OCI-LY7 (cell line): ENCODE data around the gene LRRC23. TPM values are rescaled to one million over a fixed set of nuclear protein-coding genes. Genes with fewer than 3 reads are reported as not detected.

Experiments
- BruUV-seq: library from RNA; stranded (reverse); fragments of 400-500 nt; replicated peaks from 2 replicates; lab custom pipeline; 2021; lab: Mats Ljungman, UMichigan
- CTCF ChIA-PET: fragments of 300-600 bp; sonication (Branson Sonifier 250); formaldehyde crosslinking; loops from one replicate; lab custom pipeline; 2022; ENCODE audit warnings: antibody characterized with exemption; ENCODE audit not compliant: unreplicated experiment; lab: Charles Lee
- POLR2A ChIA-PET: fragments of 300-600 bp; sonication (Branson Sonifier 250); formaldehyde crosslinking; loops from one replicate; lab custom pipeline; 2022; ENCODE audit warnings: antibody characterized with exemption; lab: Charles Lee
- DNase-seq: peaks from one replicate; pipeline ENCODE4 v3.0.0-alpha.2; 2015; ENCODE audit warnings: low spot score
- H2AFZ ChIP-seq: fragments of 200-600 bp; sonication (generic), shearing (Covaris generic); 2 replicates; pipeline ENCODE4 v1.6.1; 2014; ENCODE audit warnings: mild to moderate bottlenecking, antibody characterized with exemption, low read length, moderate library complexity
- H3K27ac ChIP-seq: fragments of 200-600 bp; sonication (generic); 2 replicates; pipeline ENCODE4 v1.5.1; 2014; ENCODE audit warnings: mixed run types, low read depth, mild to moderate bottlenecking, moderate library complexity, low read length, inconsistent platforms; ENCODE audit not compliant: poor library complexity, severe bottlenecking
- H3K36me3 ChIP-seq: fragments of 200-600 bp; sonication (generic); 2 replicates; pipeline ENCODE4 v1.6.1; 2014; ENCODE audit warnings: mild to moderate bottlenecking, antibody characterized with exemption, low read length, moderate library complexity, mixed read lengths; ENCODE audit not compliant: insufficient read depth
- H3K4me1 ChIP-seq: fragments of 200-600 bp; sonication (generic); 2 replicates; pipeline ENCODE4 v1.5.1; 2014; ENCODE audit warnings: mild to moderate bottlenecking, low read length; ENCODE audit not compliant: insufficient read depth, poor library complexity, severe bottlenecking
- H3K4me2 ChIP-seq: fragments of 200-600 bp; sonication (generic); 2 replicates; pipeline ENCODE4 v1.6.1; 2014; ENCODE audit warnings: mild to moderate bottlenecking, low read length
- H3K4me3 ChIP-seq: fragments of 200-600 bp; sonication (generic); 2 replicates; pipeline ENCODE4 v1.5.1; 2014; ENCODE audit warnings: mild to moderate bottlenecking, low read depth, low read length; ENCODE audit not compliant: poor library complexity, severe bottlenecking
- H3K79me2 ChIP-seq: fragments of 200-600 bp; sonication (generic); 2 replicates; pipeline ENCODE4 v1.6.1; 2016; ENCODE audit warnings: low read depth, mild to moderate bottlenecking, low read length, moderate library complexity, mixed read lengths; ENCODE audit not compliant: insufficient read depth
- H3K9me2 ChIP-seq: fragments of 200-600 bp; sonication (generic); 2 replicates; pipeline ENCODE4 v1.6.1; 2016; ENCODE audit warnings: mild to moderate bottlenecking, low read length, mixed read lengths; ENCODE audit not compliant: insufficient read depth
- H3K9me3 ChIP-seq: fragments of 200-600 bp; sonication (generic); 2 replicates; pipeline ENCODE4 v1.6.1; 2014; ENCODE audit warnings: mild to moderate bottlenecking, mixed run types, low read length, mixed read lengths
- H4K20me1 ChIP-seq: fragments of 200-600 bp; sonication (generic); 2 replicates; pipeline ENCODE4 v1.6.1; 2014; ENCODE audit warnings: mild to moderate bottlenecking, antibody characterized with exemption, low read length, moderate library complexity, mixed read lengths; ENCODE audit not compliant: insufficient read depth
- CTCF ChIP-seq: fragments of 200-600 bp; sonication (generic); conservative IDR thresholded peaks from 2 replicates; pipeline ENCODE4 v1.5.1; 2014; ENCODE audit warnings: mild to moderate bottlenecking, antibody characterized with exemption, low read length, moderate library complexity, mixed read lengths
- EZH2phosphoT487 ChIP-seq: fragments of 200-600 bp; sonication (generic); IDR thresholded peaks from 2 replicates; pipeline ENCODE4 v1.6.1; 2018; ENCODE audit warnings: low read depth, borderline replicate concordance, mild to moderate bottlenecking, mixed run types, antibody characterized with exemption, low read length, moderate library complexity, mixed read lengths
- intact Hi-C: fragments of 100-400 bp; cut with micrococcal nuclease; formaldehyde crosslinking; loops from one replicate; pipeline ENCODE4 v1.10.0; 2022; ENCODE audit not compliant: unreplicated experiment
- total RNA-seq, 2 experiments: library from RNA; depleted of rRNA in 1 of 2; stranded (reverse); fragments of >200 nt in 1 of 2; shearing (Covaris generic) in 1 of 2; gene quantifications; 2 replicates each; pipeline ENCODE4 v1.2.3, GENCODE V29; 2014 to 2022

Gene LRRC23
- total RNA-seq, 2 experiments from 2014 or later, result 17.7 to 19.8 TPM

DNA sequence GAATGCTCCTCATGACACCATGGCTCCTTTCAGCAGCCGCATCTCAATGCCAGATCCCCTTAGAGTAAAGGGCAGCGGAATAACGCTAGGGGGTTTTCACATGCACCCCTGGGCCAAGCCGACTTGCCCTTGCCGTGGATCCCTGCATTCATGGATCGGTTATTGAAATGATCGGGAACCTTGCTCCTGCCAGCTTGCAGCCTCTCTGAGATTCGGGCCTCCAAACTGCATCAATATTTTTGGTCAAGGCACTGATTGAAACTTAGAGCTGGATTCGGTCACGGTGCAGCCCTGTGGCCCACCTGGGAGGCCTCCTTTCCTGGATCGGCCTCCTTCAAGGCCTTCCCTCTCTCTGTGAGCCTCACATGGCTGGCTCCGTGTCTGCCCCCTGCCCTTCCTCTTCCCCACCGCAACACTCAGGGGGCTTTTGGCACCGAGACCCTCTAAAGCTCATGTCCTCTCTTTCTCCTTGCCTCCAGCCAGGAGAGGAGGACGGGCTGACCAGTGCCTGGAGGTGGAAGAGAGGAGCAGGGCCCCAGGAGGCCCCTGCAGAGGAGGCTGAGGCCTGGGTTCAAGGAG is 48.3 kb downstream of the LRRC23 start:
- TF ChIP-seq CTCF (no peak), EZH2phosphoT487 (no peak)
- H4K20me1 ChIP-seq, result no peaks in the 10 kb centered on the region
- no peaks in the 10 kb centered on the region for H3K9me2 ChIP-seq
- intact Hi-C loops, result no loop called here
- H2AFZ ChIP-seq, result no peak overlapping the region
- peak overlapping the region; percentile 87 for H3K4me2 ChIP-seq
- H3K27ac ChIP-seq, result peak overlapping the region; percentile 48
- H3K9me3 ChIP-seq, result no peaks in the 10 kb centered on the region
- ChIA-PET CTCF (no interaction called here), POLR2A (interaction anchor here (0.6 to 2.0 kb wide), 3 partner anchors 9 to 399 kb away, joined by 3 to 12 read pairs (median 6); partner anchors contain the start of genes C12orf57, CDCA3, RNU7-1 and USP5)
- no peaks in the 10 kb centered on the region for H3K79me2 ChIP-seq
- H3K36me3 ChIP-seq, result no peaks in the 10 kb centered on the region
- peak overlapping the region; percentile 67 for H3K4me3 ChIP-seq
- H3K4me1 ChIP-seq, result peaks cover 82% of the 10 kb centered on the region
- no peak for DNase-seq
- BruUV-seq, result no TSS peak

DNA sequence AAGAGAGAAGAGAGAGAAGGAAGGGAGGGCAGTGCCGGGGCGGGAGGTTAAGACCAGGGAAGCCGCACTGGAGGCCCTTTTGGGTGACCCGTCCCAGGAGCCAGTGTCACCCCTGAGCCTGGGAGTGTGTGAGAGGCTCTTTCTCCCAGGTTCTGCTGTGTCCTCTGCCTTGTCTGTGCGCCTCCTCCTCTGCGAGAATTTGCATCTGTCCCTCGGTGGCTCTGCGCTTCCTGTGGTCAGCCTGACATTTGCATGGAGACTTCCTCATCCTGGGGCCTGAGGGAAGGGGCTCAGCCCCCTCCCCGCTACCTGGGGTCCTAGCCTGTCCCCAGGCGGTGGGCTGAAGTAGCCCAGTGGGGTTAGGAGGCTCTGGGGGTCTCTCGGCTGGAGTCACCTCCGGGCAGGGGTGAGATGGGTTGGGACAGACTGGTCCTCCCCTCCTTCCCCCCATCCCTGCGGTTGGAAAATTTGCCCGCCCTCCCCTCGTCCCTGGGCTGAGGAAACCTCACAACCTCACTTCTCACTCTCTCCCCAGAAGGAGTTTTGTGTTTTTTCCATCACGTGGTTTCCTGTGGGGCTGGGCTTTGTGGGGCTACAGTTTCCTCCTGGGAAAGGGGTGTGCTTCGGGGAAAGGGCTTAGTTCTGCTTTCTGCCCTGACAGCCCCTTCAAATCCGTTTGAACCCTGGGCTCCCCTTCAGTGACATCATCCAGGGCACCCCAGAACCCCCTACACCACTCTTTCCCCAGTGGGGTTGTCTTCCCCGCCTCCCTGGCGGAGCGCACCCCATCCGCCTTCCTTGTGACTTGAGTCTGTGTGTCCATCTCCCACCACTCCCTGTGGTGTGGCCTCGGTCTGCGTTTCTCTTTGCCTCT is 49.1 kb downstream of the LRRC23 start:
- H3K4me1 ChIP-seq, result peaks cover 88% of the 10 kb centered on the region
- POLR2A ChIA-PET, result interaction anchor here (0.6 to 9.3 kb wide), 6 partner anchors 8 to 102 kb away, joined by 3 to 155 read pairs (median 6); partner anchors contain the start of genes C12orf57, CDCA3, ENO2 and RNU7-1
- BruUV-seq, result no TSS peak
- H3K4me2 ChIP-seq, result peak overlapping the region; percentile 87
- H4K20me1 ChIP-seq, result no peaks in the 10 kb centered on the region
- H3K79me2 ChIP-seq, result no peaks in the 10 kb centered on the region
- no peaks in the 10 kb centered on the region for H3K9me2 ChIP-seq
- no peak overlapping the region for H2AFZ ChIP-seq
- CTCF ChIA-PET, result no interaction called here
- DNase-seq, result peak; percentile 85
- peak overlapping the region; percentile 67 for H3K4me3 ChIP-seq
- TF ChIP-seq CTCF, result no peak
- TF ChIP-seq EZH2phosphoT487, result no peak
- intact Hi-C loops, result no loop called here
- no peaks in the 10 kb centered on the region for H3K36me3 ChIP-seq
- H3K27ac ChIP-seq, result peak overlapping the region; percentile 48
- no peaks in the 10 kb centered on the region for H3K9me3 ChIP-seq
